T-helper 22 cell (primary cell): ENCODE data around the gene FAT4.

ENCODE experiments used
- DNase-seq: peaks from one replicate; pipeline ENCODE4 v3.0.0-alpha.2; 2020; ENCODE audit warnings: low read depth

Gene FAT4

GRCh38 chr4:125317525-125317877, 2.7 kb downstream of the FAT4 start:
- DNase-seq: no peak

GRCh38 chr4:125319311-125319710, 4.6 kb downstream of the FAT4 start:
- DNase-seq: no peak

GRCh38 chr4:125321709-125322365, 7.1 kb downstream of the FAT4 start:
- DNase-seq: no peak

GRCh38 chr4:125322366-125322730, 7.6 kb downstream of the FAT4 start:
- DNase-seq: no peak

GRCh38 chr4:125323654-125324053, 8.9 kb downstream of the FAT4 start:
- no peak for DNase-seq

GRCh38 chr4:125325733-125326132, 11.0 kb downstream of the FAT4 start:
- no peak for DNase-seq

GRCh38 chr4:125331116-125331515, 16.4 kb downstream of the FAT4 start:
- DNase-seq: no peak

- no peak for DNase-seq
Observed at GRCh38 chr4:125334926-125335325, 20.2 kb downstream of the FAT4 start.

GRCh38 chr4:125338814-125339213, 24.1 kb downstream of the FAT4 start:
- no peak for DNase-seq

- no peak for DNase-seq
Observed at GRCh38 chr4:125344198-125344597, 29.4 kb downstream of the FAT4 start.

GRCh38 chr4:125346616-125347015, 31.9 kb downstream of the FAT4 start:
- no peak for DNase-seq

- no peak for DNase-seq
Observed at GRCh38 chr4:125350470-125351135, 35.8 kb downstream of the FAT4 start.

- DNase-seq: no peak
Observed at GRCh38 chr4:125352521-125352920, 37.8 kb downstream of the FAT4 start.

- DNase-seq: no peak
Observed at GRCh38 chr4:125353131-125353530, 38.4 kb downstream of the FAT4 start.

GRCh38 chr4:125355791-125356190, 41.0 kb downstream of the FAT4 start:
- no peak for DNase-seq

- no peak for DNase-seq
Observed at GRCh38 chr4:125357675-125358074, 42.9 kb downstream of the FAT4 start.

- DNase-seq: no peak
Observed at GRCh38 chr4:125358453-125358852, 43.7 kb downstream of the FAT4 start.

GRCh38 chr4:125359363-125359762, 44.6 kb downstream of the FAT4 start:
- DNase-seq: no peak

- DNase-seq: no peak
Observed at GRCh38 chr4:125359960-125360634, 45.3 kb downstream of the FAT4 start.

GRCh38 chr4:125360727-125361126, 46.0 kb downstream of the FAT4 start:
- DNase-seq: no peak
